ENCODE measurements around the gene MSH6.

DNA sequence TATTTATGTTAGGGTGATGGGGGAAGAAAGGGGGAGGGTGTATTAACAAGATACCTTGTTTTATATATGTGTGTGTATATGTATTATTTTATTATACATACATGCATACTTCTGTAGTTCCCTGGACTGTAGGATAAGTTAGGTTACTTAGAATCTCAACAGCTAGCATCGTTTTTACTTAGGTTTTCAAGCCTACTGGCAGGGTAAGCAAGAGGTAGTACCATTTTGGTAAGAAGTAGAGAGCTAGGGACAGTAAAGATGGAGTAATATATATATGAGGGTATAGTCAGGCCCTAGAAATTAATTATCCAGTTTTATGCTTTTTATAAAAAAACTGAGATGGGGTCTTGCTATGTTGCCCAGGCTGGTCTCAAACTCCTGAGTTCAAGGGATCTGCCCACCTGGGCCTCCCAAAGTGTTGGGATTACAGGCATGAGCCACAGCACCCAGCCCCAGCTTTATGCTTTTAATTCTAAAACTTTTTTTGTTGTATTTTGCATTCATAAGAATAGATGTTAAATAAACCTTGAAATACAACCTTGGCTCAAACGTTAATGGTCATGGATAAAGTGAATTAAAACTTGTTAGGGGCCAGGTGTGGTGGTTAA, 13.2 kb downstream of the MSH6 start:
- TF ChIP-seq CREB1 (CRISPR knock-in tag; IDR thresholded peaks at IDR 0.05; ENCODE audit: low read depth) (no peak), EZH2 (IDR thresholded peaks at IDR 0.05; ENCODE audit: low read depth, unreplicated experiment) (no peak), REST (IDR thresholded peaks at IDR 0.05; ENCODE audit: unreplicated experiment) (no peak), EZH2phosphoT487 (IDR thresholded peaks at IDR 0.05; ENCODE audit: unreplicated experiment) (no peak), POLR2AphosphoS5 (IDR thresholded peaks at IDR 0.05; ENCODE audit: low read depth) (no peak), ETS1 (IDR thresholded peaks at IDR 0.05) (no peak), ZNF331 (CRISPR knock-in tag; IDR thresholded peaks at IDR 0.05; ENCODE audit: low read depth) (no peak), JUNB (IDR thresholded peaks at IDR 0.05; ENCODE audit: unreplicated experiment) (no peak), STAT1 (IDR thresholded peaks at IDR 0.05; ENCODE audit: unreplicated experiment) (no peak)
- TF ChIP-seq, protein P1, sequence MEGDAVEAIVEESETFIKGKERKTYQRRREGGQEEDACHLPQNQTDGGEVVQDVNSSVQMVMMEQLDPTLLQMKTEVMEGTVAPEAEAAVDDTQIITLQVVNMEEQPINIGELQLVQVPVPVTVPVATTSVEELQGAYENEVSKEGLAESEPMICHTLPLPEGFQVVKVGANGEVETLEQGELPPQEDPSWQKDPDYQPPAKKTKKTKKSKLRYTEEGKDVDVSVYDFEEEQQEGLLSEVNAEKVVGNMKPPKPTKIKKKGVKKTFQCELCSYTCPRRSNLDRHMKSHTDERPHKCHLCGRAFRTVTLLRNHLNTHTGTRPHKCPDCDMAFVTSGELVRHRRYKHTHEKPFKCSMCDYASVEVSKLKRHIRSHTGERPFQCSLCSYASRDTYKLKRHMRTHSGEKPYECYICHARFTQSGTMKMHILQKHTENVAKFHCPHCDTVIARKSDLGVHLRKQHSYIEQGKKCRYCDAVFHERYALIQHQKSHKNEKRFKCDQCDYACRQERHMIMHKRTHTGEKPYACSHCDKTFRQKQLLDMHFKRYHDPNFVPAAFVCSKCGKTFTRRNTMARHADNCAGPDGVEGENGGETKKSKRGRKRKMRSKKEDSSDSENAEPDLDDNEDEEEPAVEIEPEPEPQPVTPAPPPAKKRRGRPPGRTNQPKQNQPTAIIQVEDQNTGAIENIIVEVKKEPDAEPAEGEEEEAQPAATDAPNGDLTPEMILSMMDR (conservative IDR thresholded peaks at IDR 0.05; ENCODE audit: low read depth in 2 of 2): no peak
- TF ChIP-seq, protein P2, sequence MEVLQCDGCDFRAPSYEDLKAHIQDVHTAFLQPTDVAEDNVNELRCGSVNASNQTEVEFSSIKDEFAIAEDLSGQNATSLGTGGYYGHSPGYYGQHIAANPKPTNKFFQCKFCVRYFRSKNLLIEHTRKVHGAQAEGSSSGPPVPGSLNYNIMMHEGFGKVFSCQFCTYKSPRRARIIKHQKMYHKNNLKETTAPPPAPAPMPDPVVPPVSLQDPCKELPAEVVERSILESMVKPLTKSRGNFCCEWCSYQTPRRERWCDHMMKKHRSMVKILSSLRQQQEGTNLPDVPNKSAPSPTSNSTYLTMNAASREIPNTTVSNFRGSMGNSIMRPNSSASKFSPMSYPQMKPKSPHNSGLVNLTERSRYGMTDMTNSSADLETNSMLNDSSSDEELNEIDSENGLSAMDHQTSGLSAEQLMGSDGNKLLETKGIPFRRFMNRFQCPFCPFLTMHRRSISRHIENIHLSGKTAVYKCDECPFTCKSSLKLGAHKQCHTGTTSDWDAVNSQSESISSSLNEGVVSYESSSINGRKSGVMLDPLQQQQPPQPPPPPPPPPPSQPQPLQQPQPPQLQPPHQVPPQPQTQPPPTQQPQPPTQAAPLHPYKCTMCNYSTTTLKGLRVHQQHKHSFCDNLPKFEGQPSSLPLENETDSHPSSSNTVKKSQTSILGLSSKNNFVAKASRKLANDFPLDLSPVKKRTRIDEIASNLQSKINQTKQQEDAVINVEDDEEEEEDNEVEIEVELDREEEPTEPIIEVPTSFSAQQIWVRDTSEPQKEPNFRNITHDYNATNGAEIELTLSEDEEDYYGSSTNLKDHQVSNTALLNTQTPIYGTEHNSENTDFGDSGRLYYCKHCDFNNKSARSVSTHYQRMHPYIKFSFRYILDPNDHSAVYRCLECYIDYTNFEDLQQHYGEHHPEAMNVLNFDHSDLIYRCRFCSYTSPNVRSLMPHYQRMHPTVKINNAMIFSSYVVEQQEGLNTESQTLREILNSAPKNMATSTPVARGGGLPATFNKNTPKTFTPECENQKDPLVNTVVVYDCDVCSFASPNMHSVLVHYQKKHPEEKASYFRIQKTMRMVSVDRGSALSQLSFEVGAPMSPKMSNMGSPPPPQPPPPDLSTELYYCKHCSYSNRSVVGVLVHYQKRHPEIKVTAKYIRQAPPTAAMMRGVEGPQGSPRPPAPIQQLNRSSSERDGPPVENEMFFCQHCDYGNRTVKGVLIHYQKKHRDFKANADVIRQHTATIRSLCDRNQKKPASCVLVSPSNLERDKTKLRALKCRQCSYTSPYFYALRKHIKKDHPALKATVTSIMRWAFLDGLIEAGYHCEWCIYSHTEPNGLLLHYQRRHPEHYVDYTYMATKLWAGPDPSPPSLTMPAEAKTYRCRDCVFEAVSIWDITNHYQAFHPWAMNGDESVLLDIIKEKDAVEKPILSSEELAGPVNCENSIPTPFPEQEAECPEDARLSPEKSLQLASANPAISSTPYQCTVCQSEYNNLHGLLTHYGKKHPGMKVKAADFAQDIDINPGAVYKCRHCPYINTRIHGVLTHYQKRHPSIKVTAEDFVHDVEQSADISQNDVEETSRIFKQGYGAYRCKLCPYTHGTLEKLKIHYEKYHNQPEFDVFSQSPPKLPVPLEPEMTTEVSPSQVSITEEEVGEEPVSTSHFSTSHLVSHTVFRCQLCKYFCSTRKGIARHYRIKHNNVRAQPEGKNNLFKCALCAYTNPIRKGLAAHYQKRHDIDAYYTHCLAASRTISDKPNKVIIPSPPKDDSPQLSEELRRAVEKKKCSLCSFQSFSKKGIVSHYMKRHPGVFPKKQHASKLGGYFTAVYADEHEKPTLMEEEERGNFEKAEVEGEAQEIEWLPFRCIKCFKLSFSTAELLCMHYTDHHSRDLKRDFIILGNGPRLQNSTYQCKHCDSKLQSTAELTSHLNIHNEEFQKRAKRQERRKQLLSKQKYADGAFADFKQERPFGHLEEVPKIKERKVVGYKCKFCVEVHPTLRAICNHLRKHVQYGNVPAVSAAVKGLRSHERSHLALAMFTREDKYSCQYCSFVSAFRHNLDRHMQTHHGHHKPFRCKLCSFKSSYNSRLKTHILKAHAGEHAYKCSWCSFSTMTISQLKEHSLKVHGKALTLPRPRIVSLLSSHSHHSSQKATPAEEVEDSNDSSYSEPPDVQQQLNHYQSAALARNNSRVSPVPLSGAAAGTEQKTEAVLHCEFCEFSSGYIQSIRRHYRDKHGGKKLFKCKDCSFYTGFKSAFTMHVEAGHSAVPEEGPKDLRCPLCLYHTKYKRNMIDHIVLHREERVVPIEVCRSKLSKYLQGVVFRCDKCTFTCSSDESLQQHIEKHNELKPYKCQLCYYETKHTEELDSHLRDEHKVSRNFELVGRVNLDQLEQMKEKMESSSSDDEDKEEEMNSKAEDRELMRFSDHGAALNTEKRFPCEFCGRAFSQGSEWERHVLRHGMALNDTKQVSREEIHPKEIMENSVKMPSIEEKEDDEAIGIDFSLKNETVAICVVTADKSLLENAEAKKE (CRISPR knock-in tag; IDR thresholded peaks at IDR 0.05): no peak

All from GM23338 (cell line).